HepG2 (cell line): Measurements from ENCODE around the gene DIAPH3. TPM values are rescaled to one million over a fixed set of nuclear protein-coding genes. Genes with fewer than 3 reads are reported as not detected.

ENCODE experiments used
- ATAC-seq: fragments of 200-7000 bp; cut with Tn5 transposase; 3 replicates; pipeline ENCODE4 v1.9.1; 2020; ENCODE audit warnings: mild to moderate bottlenecking, moderate library complexity
- BruUV-seq: library from RNA; stranded (reverse); fragments of 400-500 nt; replicated peaks from 2 replicates; lab custom pipeline; 2021; lab: Mats Ljungman, UMichigan
- CTCF ChIA-PET: fragments of 300-600 bp; formaldehyde crosslinking; extraction: SDS; loops from one replicate; lab custom pipeline; 2021; ENCODE audit warnings: low total read pairs, inconsistent platforms, low intra/inter-chr PET ratio; lab: Yijun Ruan, JAX
- POLR2A ChIA-PET: fragments of 350-600 bp; sonication (Branson Sonifier 250); formaldehyde crosslinking; loops from one replicate; lab custom pipeline; 2020; ENCODE audit warnings: antibody characterized with exemption, inconsistent platforms; lab: Yijun Ruan, JAX
- DNase-seq: peaks from one replicate; pipeline ENCODE4 v3.0.0-alpha.2; 2015; ENCODE audit warnings: low spot score
- FAIRE-seq: peaks from 3 replicates; lab custom pipeline; 2011; peaks lifted over from hg19 to GRCh38; lab: Jason Lieb, UNC
- H2AFZ ChIP-seq: one replicate; pipeline ENCODE4 v1.6.1; 2011; ENCODE audit warnings: low read length, inconsistent platforms
- H3K27ac ChIP-seq: fragments of 300-600 bp; 3 replicates; pipeline ENCODE4 v1.8.0; 2011; ENCODE audit warnings: mixed run types, mild to moderate bottlenecking, mixed read lengths, low read length, inconsistent platforms; ENCODE audit not compliant: insufficient read depth; ENCODE audit errors: extremely low read length
- H3K27me3 ChIP-seq, 2 experiments: fragments of 200-600 bp in 1 of 2; 2 replicates in 1 of 2; 3 replicates in 1 of 2; pipeline versions ENCODE4 v1.6.0 to v1.8.0; 2011; ENCODE audit warnings: low read length in 2 of 2, mild to moderate bottlenecking in 2 of 2, moderate library complexity in 2 of 2, inconsistent platforms in 1 of 2; ENCODE audit not compliant: insufficient read depth in 2 of 2, control insufficient read depth in 1 of 2
- H3K36me3 ChIP-seq, 2 experiments: fragments of 200-600 bp in 1 of 2; replicated peaks in 1 of 2; 2 replicates in 1 of 2; 3 replicates in 1 of 2; pipeline versions ENCODE4 v1.5.1 to v1.8.0; 2011; ENCODE audit warnings: low read length in 2 of 2, inconsistent platforms in 1 of 2; ENCODE audit not compliant: insufficient read depth in 2 of 2, control insufficient read depth in 1 of 2
- H3K4me1 ChIP-seq: 2 replicates; pipeline ENCODE4 v1.5.1; 2012; ENCODE audit warnings: low read length, inconsistent platforms; ENCODE audit not compliant: insufficient read depth
- H3K4me2 ChIP-seq: 2 replicates; pipeline ENCODE4 v1.6.0; 2011; ENCODE audit warnings: low read depth, low read length, inconsistent platforms
- H3K4me3 ChIP-seq, 3 experiments: fragments of 200-600 bp in 1 of 3; sonication (generic), shearing (Covaris generic) in 1 of 3; replicated peaks in 1 of 3; 2 replicates each; pipeline ENCODE4 v1.5.1; 2011 to 2016; ENCODE audit warnings: low read length in 3 of 3, inconsistent platforms in 2 of 3, low read depth in 2 of 3, mild to moderate bottlenecking in 2 of 3, control low read depth in 1 of 3, mixed read lengths in 1 of 3; ENCODE audit not compliant: insufficient read depth in 1 of 3
- H3K79me2 ChIP-seq: one replicate; pipeline ENCODE4 v1.6.1; 2011; ENCODE audit warnings: low read length, inconsistent platforms; ENCODE audit not compliant: insufficient read depth
- H3K9ac ChIP-seq: 2 replicates; pipeline ENCODE4 v1.6.0; 2011; ENCODE audit warnings: mild to moderate bottlenecking, low read depth, low read length, inconsistent platforms; ENCODE audit not compliant: insufficient read depth
- H3K9me3 ChIP-seq: 2 replicates; pipeline ENCODE4 v1.5.1; 2012; ENCODE audit warnings: mild to moderate bottlenecking, low read length
- H4K20me1 ChIP-seq: 2 replicates; pipeline ENCODE4 v1.6.0; 2011; ENCODE audit warnings: inconsistent platforms, mild to moderate bottlenecking, low read length, moderate library complexity; ENCODE audit not compliant: insufficient read depth
- ARID4A ChIP-seq: sonication (generic); formaldehyde crosslinking; IDR thresholded peaks from 2 replicates; pipeline ENCODE4 v1.5.0; 2020; ENCODE audit warnings: mild to moderate bottlenecking, missing genetic modification reagents, borderline replicate concordance
- ATF7 ChIP-seq, 2 experiments: fragments of 450-650 bp in 1 of 2; sonication (generic) in 1 of 2; formaldehyde crosslinking in 1 of 2; IDR thresholded peaks; 2 replicates each; pipeline versions ENCODE4 v1.4.0 to v1.6.1; 2016 to 2020; ENCODE audit warnings: antibody characterized with exemption in 1 of 2, mild to moderate bottlenecking in 1 of 2, missing genetic modification reagents in 1 of 2
- CSRNP1 ChIP-seq: sonication (generic); formaldehyde crosslinking; IDR thresholded peaks from 2 replicates; pipeline ENCODE4 v1.8.1; 2023; ENCODE audit warnings: mild to moderate bottlenecking, missing genetic modification reagents
- MAFF ChIP-seq: IDR thresholded peaks from 2 replicates; pipeline ENCODE4 v1.6.1; 2011; ENCODE audit warnings: low read depth, low read length, improper control_type of control experiment
- MAFK ChIP-seq, 2 experiments: IDR thresholded peaks in 1 of 2; conservative IDR thresholded peaks in 1 of 2; 2 replicates each; pipeline ENCODE4 v1.6.1; 2011; ENCODE audit warnings: improper control_type of control experiment in 2 of 2, low read length in 2 of 2
- THAP11 ChIP-seq: IDR thresholded peaks from 2 replicates; pipeline ENCODE4 v1.6.1; 2016; ENCODE audit warnings: missing biosample characterization, missing genetic modification reagents
- ZFP36L1 ChIP-seq: sonication (generic); formaldehyde crosslinking; IDR thresholded peaks from 2 replicates; pipeline ENCODE4 v1.8.0; 2022; ENCODE audit warnings: mild to moderate bottlenecking, missing genetic modification reagents, moderate library complexity
- ZNF296 ChIP-seq: sonication (generic); formaldehyde crosslinking; conservative IDR thresholded peaks from 2 replicates; pipeline ENCODE4 v1.5.0; 2020; ENCODE audit warnings: mild to moderate bottlenecking, missing genetic modification reagents
- ZNF546 ChIP-seq: sonication (generic); formaldehyde crosslinking; conservative IDR thresholded peaks from 2 replicates; pipeline ENCODE4 v1.8.1; 2023; ENCODE audit warnings: mild to moderate bottlenecking, missing genetic modification reagents
- ZNF777 ChIP-seq: sonication (generic); formaldehyde crosslinking; IDR thresholded peaks from 2 replicates; pipeline ENCODE4 v1.4.0; 2020; ENCODE audit warnings: missing genetic modification reagents
- WGBS: methylation state at CpG from one replicate; pipeline ENCODE4 v1.1.6; 2017; ENCODE audit warnings: low lambda C conversion rate; 5-methylcytosine and 5-hydroxymethylcytosine counted together
- in situ Hi-C: cut with HindIII; loops from 2 replicates; pipeline ENCODE4 v1.10.0; 2017; ENCODE audit warnings: low pct_unique_long_range_greater_than_20kb; ENCODE audit not compliant: extremely low pct_ligation_motif_present
- intact Hi-C: fragments of 100-400 bp; cut with micrococcal nuclease; formaldehyde crosslinking; loops from one replicate; pipeline ENCODE4 v1.10.0; 2022; ENCODE audit not compliant: unreplicated experiment
- polyA plus RNA-seq, 8 experiments: library from polyadenylated mRNA; depleted of rRNA in 3 of 8; stranded (reverse) in 7 of 8; unstranded in 1 of 8; fragments of >200 nt; fragmentation: Illumina TruSeq in 4 of 8; extraction: Trizol in 4 of 8; gene quantifications; 2 replicates each; pipeline versions ENCODE4 v1.2.1 to v1.2.3, GENCODE V29; 2011 to 2016; ENCODE audit warnings: low read depth in 4 of 8, missing spikeins in 1 of 8, mixed read lengths in 1 of 8; ENCODE audit not compliant: insufficient read depth in 1 of 8
- total RNA-seq, 5 experiments: library from RNA; depleted of rRNA; stranded (reverse); fragments of >200 nt; fragmentation: Illumina TruSeq; extraction: Trizol; gene quantifications; 2 replicates each; pipeline ENCODE4 v1.2.3, GENCODE V29; 2016; ENCODE audit warnings: low read depth in 1 of 5

Gene DIAPH3
- total and polyA plus RNA-seq, 2 of the 13 experiments (the other 11 are each of a cell fraction or from before 2014, with no cell fraction given), result 4.0 to 9.3 TPM

- TF ChIP-seq ARID4A (CRISPR knock-in tag) (no peak), ZNF296 (CRISPR knock-in tag) (no peak), ATF7 (IDR thresholded peaks at IDR 0.05) (peak; percentile 50), ATF7 (CRISPR knock-in tag; IDR thresholded peaks at IDR 0.05) (no peak), ZNF777 (CRISPR knock-in tag) (no peak)
Measured at GRCh38 chr13:59924256-59924655, 239.5 kb downstream of the DIAPH3 start (continued).

GRCh38 chr13:59915252-59915651, 248.5 kb downstream of the DIAPH3 start:
- no peak for ATAC-seq
- FAIRE-seq, result no peak
- POLR2A ChIA-PET, result no interaction called here
- DNase-seq, result no peak
- intact Hi-C loops (no loop called here), in situ Hi-C loops (no loop called here)
- Histone ChIP-seq H3K4me3 (no peak overlapping the region), H3K27ac (no peak overlapping the region), H2AFZ (no peak overlapping the region), H3K27me3 (no peaks in the 10 kb centered on the region), H3K36me3 (no peaks in the 10 kb centered on the region; a peak in 1 of 5 replicates), H3K9me3 (no peaks in the 10 kb centered on the region), H3K79me2 (no peaks in the 10 kb centered on the region), H3K9ac (no peak overlapping the region), H4K20me1 (no peaks in the 10 kb centered on the region), H3K4me2 (no peak overlapping the region), H3K4me1 (no peaks in the 10 kb centered on the region)
- 94% methylated on average over 3 of the region's 3 CpGs for WGBS
- CTCF ChIA-PET, result no interaction called here
- TF ChIP-seq ZFP36L1 (CRISPR knock-in tag) (no peak), CSRNP1 (CRISPR knock-in tag) (no peak), THAP11 (CRISPR knock-in tag) (no peak), MAFK (conservative IDR thresholded peaks at IDR 0.05 in 1 of 2, IDR thresholded peaks at IDR 0.05 in 1 of 2; ENCODE audit: low read length in 2 of 2) (peak in 1 of 2 experiments; percentile 70; a peak in 2 of 4 replicates), ZNF546 (CRISPR knock-in tag) (no peak), MAFF (peak; percentile 46; the same call in 1 of the 2 replicates)
- BruUV-seq, result no TSS peak
